Astrocyte (in vitro differentiated cells and primary cell): Measurements from ENCODE around the gene ABCC8.

Experiments used
- EZH2 ChIP-seq: IDR thresholded peaks from 2 replicates; pipeline ENCODE4 v1.6.1; 2012; ENCODE audit warnings: mild to moderate bottlenecking, low read length, inconsistent platforms; ENCODE audit not compliant: insufficient read depth
- TF ChIP-seq, protein P1 (sequence below): IDR thresholded peaks from 2 replicates; pipeline ENCODE4 v1.5.1; 2011; ENCODE audit warnings: low read depth, mild to moderate bottlenecking, inconsistent platforms, low read length, moderate library complexity; ENCODE audit not compliant: insufficient read depth

GRCh38 chr11:17369684-17370243 is 106.9 kb downstream of the ABCC8 start:
- TF ChIP-seq, protein P1, sequence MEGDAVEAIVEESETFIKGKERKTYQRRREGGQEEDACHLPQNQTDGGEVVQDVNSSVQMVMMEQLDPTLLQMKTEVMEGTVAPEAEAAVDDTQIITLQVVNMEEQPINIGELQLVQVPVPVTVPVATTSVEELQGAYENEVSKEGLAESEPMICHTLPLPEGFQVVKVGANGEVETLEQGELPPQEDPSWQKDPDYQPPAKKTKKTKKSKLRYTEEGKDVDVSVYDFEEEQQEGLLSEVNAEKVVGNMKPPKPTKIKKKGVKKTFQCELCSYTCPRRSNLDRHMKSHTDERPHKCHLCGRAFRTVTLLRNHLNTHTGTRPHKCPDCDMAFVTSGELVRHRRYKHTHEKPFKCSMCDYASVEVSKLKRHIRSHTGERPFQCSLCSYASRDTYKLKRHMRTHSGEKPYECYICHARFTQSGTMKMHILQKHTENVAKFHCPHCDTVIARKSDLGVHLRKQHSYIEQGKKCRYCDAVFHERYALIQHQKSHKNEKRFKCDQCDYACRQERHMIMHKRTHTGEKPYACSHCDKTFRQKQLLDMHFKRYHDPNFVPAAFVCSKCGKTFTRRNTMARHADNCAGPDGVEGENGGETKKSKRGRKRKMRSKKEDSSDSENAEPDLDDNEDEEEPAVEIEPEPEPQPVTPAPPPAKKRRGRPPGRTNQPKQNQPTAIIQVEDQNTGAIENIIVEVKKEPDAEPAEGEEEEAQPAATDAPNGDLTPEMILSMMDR, result no peak
- no peak for TF ChIP-seq EZH2
